Endothelial cell of umbilical vein (primary cell): ENCODE measurements around the gene RNF138. TPM values are rescaled to one million over a fixed set of nuclear protein-coding genes. Genes with fewer than 3 reads are reported as not detected.
A peak's percentile ranks its signal among the peaks of the same experiment; 100 is the strongest.

ENCODE experiments used
- BruUV-seq: library from RNA; stranded (reverse); fragments of 400-500 nt; replicated peaks from 2 replicates; lab custom pipeline; 2021; lab: Mats Ljungman, UMichigan
- CTCF ChIA-PET: fragments of 300-600, 350-600 bp; sonication (Branson Sonifier 250); formaldehyde crosslinking; loops from one replicate; lab custom pipeline; 2021; ENCODE audit warnings: antibody characterized with exemption, inconsistent platforms; lab: Charles Lee
- POLR2A ChIA-PET: fragments of 300-600, 350-600 bp; sonication (Branson Sonifier 250); formaldehyde crosslinking; loops from one replicate; lab custom pipeline; 2021; ENCODE audit warnings: antibody characterized with exemption, inconsistent platforms; lab: Charles Lee
- DNase-seq: peaks from one replicate; pipeline ENCODE4 v3.0.0-alpha.2; 2011; ENCODE audit warnings: low read depth, low spot score
- FAIRE-seq: peaks from 2 replicates; lab custom pipeline; 2011; peaks lifted over from hg19 to GRCh38; lab: Jason Lieb, UNC
- H2AFZ ChIP-seq: 2 replicates; pipeline ENCODE4 v1.6.0; 2012; ENCODE audit warnings: low read depth, low read length, control low read depth, inconsistent platforms
- H3K27ac ChIP-seq: 2 replicates; pipeline ENCODE4 v1.5.1; 2011; ENCODE audit warnings: low read depth, mild to moderate bottlenecking, control low read depth, low read length, moderate library complexity; ENCODE audit not compliant: insufficient read depth
- H3K27me3 ChIP-seq, 2 experiments: 2 replicates each; pipeline versions ENCODE4 v1.6.0 to v1.6.1; 2011; ENCODE audit warnings: low read length in 2 of 2, mixed read lengths in 1 of 2; ENCODE audit not compliant: control insufficient read depth in 2 of 2, insufficient read depth in 2 of 2
- H3K36me3 ChIP-seq, 2 experiments: 2 replicates in 1 of 2; 3 replicates in 1 of 2; pipeline ENCODE4 v1.5.1; 2011; ENCODE audit warnings: low read length in 2 of 2, mild to moderate bottlenecking in 1 of 2, moderate library complexity in 1 of 2; ENCODE audit not compliant: control insufficient read depth in 2 of 2, insufficient read depth in 2 of 2; ENCODE audit errors: extremely low read depth in 1 of 2
- H3K4me1 ChIP-seq: 3 replicates; pipeline ENCODE4 v1.5.1; 2011; ENCODE audit warnings: mild to moderate bottlenecking, low read length; ENCODE audit not compliant: control insufficient read depth, insufficient read depth; ENCODE audit errors: extremely low read depth
- H3K4me2 ChIP-seq: 2 replicates; pipeline ENCODE4 v1.6.1; 2011; ENCODE audit warnings: low read length, control low read depth, mixed read lengths; ENCODE audit not compliant: insufficient read depth
- H3K4me3 ChIP-seq, 3 experiments: fragments of 200-600 bp in 1 of 3; sonication (generic), shearing (Covaris generic) in 1 of 3; replicated peaks in 1 of 3; 2 replicates each; pipeline ENCODE4 v1.5.1; 2011 to 2016; ENCODE audit warnings: control low read depth in 3 of 3, low read length in 3 of 3, mild to moderate bottlenecking in 2 of 3, inconsistent platforms in 1 of 3, low read depth in 1 of 3, moderate library complexity in 1 of 3; ENCODE audit not compliant: insufficient read depth in 1 of 3
- H3K79me2 ChIP-seq: 2 replicates; pipeline ENCODE4 v1.6.0; 2012; ENCODE audit warnings: low read length, inconsistent platforms; ENCODE audit not compliant: control insufficient read depth, insufficient read depth
- H3K9ac ChIP-seq: replicated peaks from 2 replicates; pipeline ENCODE3; 2011; ENCODE audit warnings: low read length, control low read depth; ENCODE audit not compliant: insufficient read depth; ENCODE audit errors: extremely low read depth
- H3K9me1 ChIP-seq: replicated peaks from 3 replicates; pipeline ENCODE4 v1.6.0; 2011; ENCODE audit warnings: mild to moderate bottlenecking, low read length; ENCODE audit not compliant: control insufficient read depth, insufficient read depth; ENCODE audit errors: extremely low read depth
- H3K9me3 ChIP-seq: replicated peaks from 2 replicates; pipeline ENCODE4 v1.5.1; 2012; ENCODE audit warnings: low read length, inconsistent platforms; ENCODE audit not compliant: control insufficient read depth, insufficient read depth
- H4K20me1 ChIP-seq: replicated peaks from 2 replicates; pipeline ENCODE3; 2011; ENCODE audit warnings: mild to moderate bottlenecking, low read length; ENCODE audit not compliant: control insufficient read depth, insufficient read depth; ENCODE audit errors: extremely low read depth
- EZH2 ChIP-seq: IDR thresholded peaks from 2 replicates; pipeline ENCODE4 v1.6.1; 2012; ENCODE audit warnings: borderline replicate concordance, low read depth, mild to moderate bottlenecking, moderate library complexity, low read length, inconsistent platforms; ENCODE audit not compliant: severe bottlenecking
- FOS ChIP-seq: IDR thresholded peaks from 2 replicates; pipeline ENCODE4 v1.6.1; 2011; ENCODE audit warnings: mild to moderate bottlenecking, low read length, moderate library complexity, borderline replicate concordance; ENCODE audit not compliant: insufficient read depth
- GATA2 ChIP-seq: IDR thresholded peaks from 2 replicates; pipeline ENCODE4 v1.7.0; 2011; ENCODE audit warnings: low read depth, mild to moderate bottlenecking, moderate library complexity, mixed read lengths, low read length; ENCODE audit not compliant: insufficient read length, insufficient read depth
- JUN ChIP-seq: IDR thresholded peaks from 2 replicates; pipeline ENCODE4 v1.6.1; 2011; ENCODE audit warnings: borderline replicate concordance, low read depth; ENCODE audit not compliant: insufficient read length, insufficient read depth
- MYC ChIP-seq: IDR thresholded peaks from one replicate; pipeline ENCODE4 v1.6.1; 2011; ENCODE audit warnings: mild to moderate bottlenecking, low read depth, low read length
- POLR2A ChIP-seq: IDR thresholded peaks from 2 replicates; pipeline ENCODE4 v1.6.1; 2012; ENCODE audit warnings: low read depth, mild to moderate bottlenecking, control low read depth, low read length
- POLR2AphosphoS5 ChIP-seq: IDR thresholded peaks from 2 replicates; pipeline ENCODE4 v1.6.1; 2012; ENCODE audit warnings: low read depth, mild to moderate bottlenecking, control low read depth, low read length, moderate library complexity; ENCODE audit not compliant: insufficient read depth
- dilution Hi-C: fragments of 300-500 bp; cut with MboI; formaldehyde crosslinking; loops from one replicate; pipeline ENCODE4 v1.15.0; 2019; ENCODE audit warnings: low sequenced_read_pairs; ENCODE audit not compliant: extremely low pct_ligation_motif_present
- intact Hi-C: fragments of 100-400 bp; cut with micrococcal nuclease; formaldehyde crosslinking; loops from one replicate; pipeline ENCODE4 v1.10.0; 2022
- polyA plus RNA-seq, 4 experiments: library from polyadenylated mRNA; depleted of rRNA in 3 of 4; stranded (reverse) in 3 of 4; unstranded in 1 of 4; fragments of >200 nt; gene quantifications; 2 replicates each; pipeline versions ENCODE4 v1.2.1 to v1.2.3, GENCODE V29; 2011 to 2012; ENCODE audit warnings: missing spikeins in 1 of 4
- total RNA-seq: library from RNA; stranded (reverse); gene quantifications from 2 replicates; pipeline ENCODE4 v1.2.3, GENCODE V29; 2021
- TF ChIP-seq, protein P1 (sequence below), 2 donors: IDR thresholded peaks; 1 replicate in 1 of 2; 2 replicates in 1 of 2; pipeline ENCODE4 v1.5.1; 2011; ENCODE audit warnings: low read length in 2 of 2, mild to moderate bottlenecking in 2 of 2, moderate library complexity in 2 of 2, control low read depth in 1 of 2, inconsistent platforms in 1 of 2, low read depth in 1 of 2; ENCODE audit not compliant: insufficient read depth in 1 of 2; ENCODE audit errors: extremely low read depth in 1 of 2
- TF ChIP-seq, protein P2 (sequence below): IDR thresholded peaks from 2 replicates; pipeline ENCODE4 v1.6.1; 2011; ENCODE audit not compliant: insufficient read depth, insufficient read length

RNF138 gene
- total and polyA plus RNA-seq, 2 donors (not counting 3 experiments of a cell fraction or from before 2014, with no cell fraction given) = 14.7 to 24.6 TPM

DNA sequence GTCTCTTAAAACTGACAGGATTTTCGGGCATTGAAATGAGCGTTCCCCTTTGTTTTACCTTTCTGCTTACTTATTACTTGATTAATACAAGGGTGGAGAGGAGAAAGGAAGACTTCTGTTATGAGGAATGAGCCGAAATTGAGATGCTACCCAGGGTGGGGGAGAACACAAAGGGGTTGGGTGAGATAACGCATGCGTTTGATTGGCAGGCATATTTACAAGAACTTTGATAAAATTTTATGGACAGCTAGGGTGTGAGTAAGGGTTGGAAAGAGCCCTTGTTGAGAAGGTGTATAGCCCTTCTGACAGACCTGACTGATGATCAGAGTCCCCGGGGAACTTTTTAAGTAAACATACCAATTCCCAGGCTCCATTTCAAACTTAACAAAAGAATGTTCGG, 1.8 kb downstream of the RNF138 start:
- no peak for FAIRE-seq
- Histone ChIP-seq H3K79me2 (peaks cover 58% of the 10 kb centered on the region), H3K4me3 (peak overlapping the region; percentile 30 to 88 (median 81)), H3K27ac (peak overlapping the region; percentile 88), H3K9me1 (no peaks in the 10 kb centered on the region), H3K9ac (peak overlapping the region; percentile 97), H3K36me3 (no peaks in the 10 kb centered on the region), H4K20me1 (peaks cover 5% of the 10 kb centered on the region), H3K27me3 (no peaks in the 10 kb centered on the region), H3K4me1 (peaks cover 12% of the 10 kb centered on the region), H3K4me2 (peak overlapping the region; percentile 95), H3K9me3 (no peaks in the 10 kb centered on the region), H2AFZ (peak overlapping the region; percentile 1)
- ChIA-PET POLR2A (no interaction called here), CTCF (interaction anchor here (0.7 to 1.5 kb wide), 2 partner anchors 116 to 377 kb away, joined by 3 read pairs; partner anchors contain the start of gene GAREM1)
- no peak for DNase-seq
- BruUV-seq = no TSS peak
- TF ChIP-seq, protein P1, sequence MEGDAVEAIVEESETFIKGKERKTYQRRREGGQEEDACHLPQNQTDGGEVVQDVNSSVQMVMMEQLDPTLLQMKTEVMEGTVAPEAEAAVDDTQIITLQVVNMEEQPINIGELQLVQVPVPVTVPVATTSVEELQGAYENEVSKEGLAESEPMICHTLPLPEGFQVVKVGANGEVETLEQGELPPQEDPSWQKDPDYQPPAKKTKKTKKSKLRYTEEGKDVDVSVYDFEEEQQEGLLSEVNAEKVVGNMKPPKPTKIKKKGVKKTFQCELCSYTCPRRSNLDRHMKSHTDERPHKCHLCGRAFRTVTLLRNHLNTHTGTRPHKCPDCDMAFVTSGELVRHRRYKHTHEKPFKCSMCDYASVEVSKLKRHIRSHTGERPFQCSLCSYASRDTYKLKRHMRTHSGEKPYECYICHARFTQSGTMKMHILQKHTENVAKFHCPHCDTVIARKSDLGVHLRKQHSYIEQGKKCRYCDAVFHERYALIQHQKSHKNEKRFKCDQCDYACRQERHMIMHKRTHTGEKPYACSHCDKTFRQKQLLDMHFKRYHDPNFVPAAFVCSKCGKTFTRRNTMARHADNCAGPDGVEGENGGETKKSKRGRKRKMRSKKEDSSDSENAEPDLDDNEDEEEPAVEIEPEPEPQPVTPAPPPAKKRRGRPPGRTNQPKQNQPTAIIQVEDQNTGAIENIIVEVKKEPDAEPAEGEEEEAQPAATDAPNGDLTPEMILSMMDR (IDR thresholded peaks at IDR 0.05; ENCODE audit: extremely low read depth in 1 of 2, insufficient read depth in 1 of 2, low read depth in 1 of 2, low read length in 2 of 2) = no peak
- no peak for TF ChIP-seq FOS
- TF ChIP-seq JUN = no peak
- no peak for TF ChIP-seq EZH2
- TF ChIP-seq POLR2A = no peak
- no peak for TF ChIP-seq GATA2
- TF ChIP-seq POLR2AphosphoS5 = no peak
- TF ChIP-seq, protein P2, sequence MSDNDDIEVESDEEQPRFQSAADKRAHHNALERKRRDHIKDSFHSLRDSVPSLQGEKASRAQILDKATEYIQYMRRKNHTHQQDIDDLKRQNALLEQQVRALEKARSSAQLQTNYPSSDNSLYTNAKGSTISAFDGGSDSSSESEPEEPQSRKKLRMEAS = no peak
- TF ChIP-seq MYC = no peak
- intact Hi-C loops = loop anchor here (2.0 to 5.0 kb wide), 2 partner anchors 377 to 411 kb away; partner anchors contain the start of genes B4GALT6 and GAREM1
- dilution Hi-C loops = no loop called here
